ENCODE data around the gene AFF3.

The AFF3 gene

DNA sequence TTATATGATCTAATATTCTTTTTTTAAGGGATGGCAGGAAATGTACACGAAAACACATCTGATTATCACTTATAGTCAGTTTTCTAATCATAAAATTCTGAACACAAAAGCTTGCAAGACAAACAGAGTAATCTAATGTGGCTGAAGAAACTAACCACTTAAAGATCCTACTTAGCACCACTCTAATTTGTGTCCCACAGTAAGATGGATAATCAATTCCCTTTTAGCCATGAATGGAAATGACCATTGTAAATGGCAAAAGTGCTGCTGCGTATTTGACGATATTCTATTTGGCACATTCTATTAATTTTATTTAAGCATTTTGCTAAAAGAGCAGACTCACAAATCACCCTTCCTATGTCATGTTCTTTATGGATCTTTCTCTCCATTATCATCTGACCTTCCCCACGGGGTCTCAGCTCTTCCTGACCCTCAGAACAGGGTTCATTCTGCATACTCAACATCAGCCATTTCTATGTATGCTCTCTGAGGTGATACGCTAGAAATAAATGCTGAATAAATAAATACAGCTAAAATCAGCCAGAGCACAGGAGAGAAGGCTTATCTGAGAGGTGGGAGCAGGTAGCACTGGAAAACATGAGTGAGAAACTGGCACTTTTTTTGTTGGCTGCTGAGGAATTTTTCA lies 295.8 kb downstream of the AFF3 start:
- no peak overlapping the region for H2AFZ ChIP-seq (ENCODE audit: low read depth, low read length)
- no peaks in the 10 kb centered on the region for H3K36me3 ChIP-seq (replicated peaks; ENCODE audit: low read depth, low read length)
- no peaks in the 10 kb centered on the region for H3K27me3 ChIP-seq (ENCODE audit: low read depth, low read length)
- H4K20me1 ChIP-seq (ENCODE audit: insufficient read depth, low read length): peaks cover 12% of the 10 kb centered on the region
- H3K4me3 ChIP-seq (ENCODE audit: low read length): no peak overlapping the region
- H3K9me3 ChIP-seq (ENCODE audit: insufficient read depth, low read length): no peaks in the 10 kb centered on the region
- H3K4me2 ChIP-seq (ENCODE audit: low read length): no peak overlapping the region
- H3K9ac ChIP-seq (ENCODE audit: low read length): no peak overlapping the region
- TF ChIP-seq, protein P1, sequence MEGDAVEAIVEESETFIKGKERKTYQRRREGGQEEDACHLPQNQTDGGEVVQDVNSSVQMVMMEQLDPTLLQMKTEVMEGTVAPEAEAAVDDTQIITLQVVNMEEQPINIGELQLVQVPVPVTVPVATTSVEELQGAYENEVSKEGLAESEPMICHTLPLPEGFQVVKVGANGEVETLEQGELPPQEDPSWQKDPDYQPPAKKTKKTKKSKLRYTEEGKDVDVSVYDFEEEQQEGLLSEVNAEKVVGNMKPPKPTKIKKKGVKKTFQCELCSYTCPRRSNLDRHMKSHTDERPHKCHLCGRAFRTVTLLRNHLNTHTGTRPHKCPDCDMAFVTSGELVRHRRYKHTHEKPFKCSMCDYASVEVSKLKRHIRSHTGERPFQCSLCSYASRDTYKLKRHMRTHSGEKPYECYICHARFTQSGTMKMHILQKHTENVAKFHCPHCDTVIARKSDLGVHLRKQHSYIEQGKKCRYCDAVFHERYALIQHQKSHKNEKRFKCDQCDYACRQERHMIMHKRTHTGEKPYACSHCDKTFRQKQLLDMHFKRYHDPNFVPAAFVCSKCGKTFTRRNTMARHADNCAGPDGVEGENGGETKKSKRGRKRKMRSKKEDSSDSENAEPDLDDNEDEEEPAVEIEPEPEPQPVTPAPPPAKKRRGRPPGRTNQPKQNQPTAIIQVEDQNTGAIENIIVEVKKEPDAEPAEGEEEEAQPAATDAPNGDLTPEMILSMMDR (IDR thresholded peaks at IDR 0.05; ENCODE audit: low read depth, low read length): no peak
- no peak for TF ChIP-seq EZH2phosphoT487 (IDR thresholded peaks at IDR 0.05; ENCODE audit: low read depth)
- H3K4me1 ChIP-seq (ENCODE audit: low read length): no peaks in the 10 kb centered on the region
- H3K27ac ChIP-seq (ENCODE audit: low read length): no peak overlapping the region
- H3K79me2 ChIP-seq (ENCODE audit: low read length): no peaks in the 10 kb centered on the region

DNA sequence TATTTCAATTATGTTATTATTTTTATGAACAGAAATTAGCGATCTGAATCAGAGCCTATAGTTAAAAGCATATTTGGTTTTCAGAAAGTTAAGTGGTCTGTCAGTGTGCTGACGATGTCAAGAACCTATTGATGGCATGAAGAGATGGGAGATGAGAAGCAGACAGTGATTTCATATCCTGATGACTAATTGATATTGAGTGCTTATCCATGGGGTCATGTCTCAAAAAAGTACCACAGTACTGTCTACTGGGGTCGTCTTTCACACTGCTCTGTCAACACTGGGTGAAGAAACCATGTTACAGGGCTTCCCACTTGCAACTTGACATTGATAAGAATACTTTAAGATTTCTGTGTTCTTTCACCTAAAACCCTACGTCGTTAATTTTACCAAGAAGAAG lies 297.1 kb downstream of the AFF3 start:
- H3K4me2 ChIP-seq (ENCODE audit: low read length): no peak overlapping the region
- no peak overlapping the region for H3K27ac ChIP-seq (ENCODE audit: low read length)
- peaks cover 4% of the 10 kb centered on the region for H4K20me1 ChIP-seq (ENCODE audit: insufficient read depth, low read length)
- H3K27me3 ChIP-seq (ENCODE audit: low read depth, low read length): no peaks in the 10 kb centered on the region
- no peak overlapping the region for H2AFZ ChIP-seq (ENCODE audit: low read depth, low read length)
- H3K9me3 ChIP-seq (ENCODE audit: insufficient read depth, low read length): no peaks in the 10 kb centered on the region
- TF ChIP-seq EZH2phosphoT487 (IDR thresholded peaks at IDR 0.05; ENCODE audit: low read depth): no peak
- TF ChIP-seq, protein P1 (IDR thresholded peaks at IDR 0.05; ENCODE audit: low read depth, low read length): no peak
- H3K4me3 ChIP-seq (ENCODE audit: low read length): no peak overlapping the region
- no peak overlapping the region for H3K9ac ChIP-seq (ENCODE audit: low read length)
- H3K4me1 ChIP-seq (ENCODE audit: low read length): no peaks in the 10 kb centered on the region
- H3K79me2 ChIP-seq (ENCODE audit: low read length): no peaks in the 10 kb centered on the region
- H3K36me3 ChIP-seq (replicated peaks; ENCODE audit: low read depth, low read length): no peaks in the 10 kb centered on the region

DNA sequence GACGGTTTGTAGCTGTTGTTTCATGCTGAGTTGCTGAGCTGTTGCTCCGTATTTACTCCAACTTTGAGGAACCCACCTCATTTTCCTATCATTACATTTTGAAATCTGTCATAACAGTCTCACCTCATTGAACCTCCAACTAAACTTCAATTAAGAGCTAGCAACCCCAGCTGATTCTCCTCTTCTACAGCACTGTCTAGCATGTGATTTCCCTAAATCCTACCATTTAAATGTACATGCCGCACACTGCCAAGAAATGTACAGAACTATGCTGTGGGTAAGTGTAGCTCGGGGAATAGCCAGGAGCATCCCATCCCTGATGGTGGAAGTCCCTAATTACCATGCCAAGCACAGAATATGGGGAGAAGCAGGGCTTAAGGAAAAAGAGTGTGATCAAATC lies 299.9 kb downstream of the AFF3 start:
- H3K27me3 ChIP-seq (ENCODE audit: low read depth, low read length): no peaks in the 10 kb centered on the region

DNA sequence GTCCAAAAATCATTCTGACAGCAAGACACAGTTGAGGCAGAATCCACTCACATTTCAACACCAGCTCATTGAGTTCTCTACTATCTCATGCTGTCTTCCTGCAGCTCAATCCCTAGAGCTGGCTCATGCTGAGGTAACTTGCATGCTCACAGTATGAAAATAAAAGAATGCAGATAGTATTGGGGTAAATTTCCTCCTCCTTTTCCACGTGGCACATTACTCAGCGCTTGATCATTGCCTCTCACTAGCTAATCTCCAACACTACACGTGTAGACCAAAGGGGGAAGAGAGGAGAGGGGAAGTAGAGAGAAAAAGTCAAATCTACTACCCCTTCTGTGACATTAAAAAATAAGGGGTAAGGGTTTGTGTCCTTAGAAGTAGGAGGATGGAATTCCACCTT lies 300.6 kb downstream of the AFF3 start:
- Histone ChIP-seq H3K36me3 (replicated peaks; ENCODE audit: low read depth, low read length) (peaks cover 3% of the 10 kb centered on the region), H3K9me3 (ENCODE audit: insufficient read depth, low read length) (no peaks in the 10 kb centered on the region), H3K27ac (ENCODE audit: low read length) (no peak overlapping the region), H3K4me2 (ENCODE audit: low read length) (no peak overlapping the region), H3K4me3 (ENCODE audit: low read length) (no peak overlapping the region), H3K9ac (ENCODE audit: low read length) (no peak overlapping the region), H3K27me3 (ENCODE audit: low read depth, low read length) (no peaks in the 10 kb centered on the region), H2AFZ (ENCODE audit: low read depth, low read length) (no peak overlapping the region), H3K4me1 (ENCODE audit: low read length) (no peaks in the 10 kb centered on the region), H4K20me1 (ENCODE audit: insufficient read depth, low read length) (peaks cover 6% of the 10 kb centered on the region), H3K79me2 (ENCODE audit: low read length) (no peaks in the 10 kb centered on the region)
- no peak for TF ChIP-seq EZH2phosphoT487 (IDR thresholded peaks at IDR 0.05; ENCODE audit: low read depth)
- TF ChIP-seq, protein P1 (IDR thresholded peaks at IDR 0.05; ENCODE audit: low read depth, low read length): no peak

More for the DNA sequence above, 299.9 kb downstream of the AFF3 start:
- H3K9me3 ChIP-seq (ENCODE audit: insufficient read depth, low read length): no peaks in the 10 kb centered on the region
- H3K4me3 ChIP-seq (ENCODE audit: low read length): no peak overlapping the region
- H3K4me2 ChIP-seq (ENCODE audit: low read length): no peak overlapping the region
- H3K36me3 ChIP-seq (replicated peaks; ENCODE audit: low read depth, low read length): no peaks in the 10 kb centered on the region
- no peak overlapping the region for H3K27ac ChIP-seq (ENCODE audit: low read length)
- H3K4me1 ChIP-seq (ENCODE audit: low read length): no peaks in the 10 kb centered on the region
- no peak for TF ChIP-seq EZH2phosphoT487 (IDR thresholded peaks at IDR 0.05; ENCODE audit: low read depth)
- TF ChIP-seq, protein P1 (IDR thresholded peaks at IDR 0.05; ENCODE audit: low read depth, low read length): no peak
- peaks cover 7% of the 10 kb centered on the region for H4K20me1 ChIP-seq (ENCODE audit: insufficient read depth, low read length)
- H2AFZ ChIP-seq (ENCODE audit: low read depth, low read length): no peak overlapping the region
- H3K9ac ChIP-seq (ENCODE audit: low read length): no peak overlapping the region
- H3K79me2 ChIP-seq (ENCODE audit: low read length): no peaks in the 10 kb centered on the region
